HAP-1 (cell line): Measurements from ENCODE around the gene TAF6L.
A peak's percentile ranks its signal among the peaks of the same experiment; 100 is the strongest.

Experiments
- DNase-seq, 2 experiments: peaks; one replicate each; pipeline ENCODE4 v3.0.0-alpha.2; 2016 to 2020; ENCODE audit warnings: low spot score in 2 of 2
- H3K27me3 ChIP-seq: fragments of 250-450 bp; sonication (Bioruptor Pico); 2 replicates; pipeline ENCODE4 v1.5.1; 2020; ENCODE audit warnings: low read depth, mild to moderate bottlenecking, moderate library complexity
- H3K36me3 ChIP-seq: fragments of 250-450 bp; sonication (Bioruptor Pico); replicated peaks from 2 replicates; pipeline ENCODE4 v1.5.1; 2020; ENCODE audit warnings: mild to moderate bottlenecking
- H3K4me1 ChIP-seq: fragments of 250-450 bp; sonication (Bioruptor Pico); 2 replicates; pipeline ENCODE4 v1.5.1; 2020; ENCODE audit warnings: mild to moderate bottlenecking
- H3K4me3 ChIP-seq: fragments of 250-450 bp; sonication (Bioruptor Pico); 2 replicates; pipeline ENCODE4 v1.5.1; 2020; ENCODE audit warnings: mild to moderate bottlenecking, moderate library complexity
- H3K9me3 ChIP-seq: fragments of 250-450 bp; sonication (Bioruptor Pico); 2 replicates; pipeline ENCODE4 v1.5.1; 2020; ENCODE audit warnings: mild to moderate bottlenecking, moderate library complexity
- in situ Hi-C: fragments of 300-500 bp; cut with MboI; formaldehyde crosslinking; loops from 3 replicates; pipeline ENCODE4 v1.14.3; 2020; ENCODE audit warnings: low sequenced_read_pairs, inconsistent platforms, mixed read lengths

Gene TAF6L

GRCh38 chr11:62777389-62777788, 6.2 kb downstream of the TAF6L start:
- DNase-seq: no peak
- H3K9me3 ChIP-seq: no peaks in the 10 kb centered on the region
- H3K4me3 ChIP-seq: no peak overlapping the region
- in situ Hi-C loops: no loop called here
- peaks cover 28% of the 10 kb centered on the region for H3K36me3 ChIP-seq
- H3K27me3 ChIP-seq: no peaks in the 10 kb centered on the region
- H3K4me1 ChIP-seq: no peaks in the 10 kb centered on the region

DNA sequence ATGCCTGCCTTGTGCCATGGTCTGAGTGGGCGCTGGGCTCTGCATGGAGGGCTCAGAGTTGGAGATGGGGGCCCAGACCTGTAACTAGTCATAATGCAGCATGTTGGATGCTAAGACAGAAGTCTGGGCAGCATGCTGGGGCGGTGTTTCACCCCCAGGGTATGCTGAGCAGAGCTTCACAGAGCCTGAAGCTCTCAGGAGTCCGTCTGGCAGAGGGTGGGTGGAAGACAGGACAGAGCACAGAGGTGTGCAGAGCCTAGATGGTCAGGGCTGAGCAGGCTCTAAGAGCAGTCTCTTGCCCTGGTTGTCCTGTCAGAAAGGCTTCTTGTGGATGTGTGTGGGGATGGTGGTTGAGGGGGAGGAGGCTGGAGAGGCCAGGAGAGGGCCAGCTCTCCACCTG, 7.2 kb downstream of the TAF6L start:
- H3K27me3 ChIP-seq: no peaks in the 10 kb centered on the region
- H3K36me3 ChIP-seq: peaks cover 34% of the 10 kb centered on the region
- no peak for DNase-seq
- no peak overlapping the region for H3K4me3 ChIP-seq
- H3K9me3 ChIP-seq: no peaks in the 10 kb centered on the region
- in situ Hi-C loops: no loop called here
- H3K4me1 ChIP-seq: no peaks in the 10 kb centered on the region

DNA sequence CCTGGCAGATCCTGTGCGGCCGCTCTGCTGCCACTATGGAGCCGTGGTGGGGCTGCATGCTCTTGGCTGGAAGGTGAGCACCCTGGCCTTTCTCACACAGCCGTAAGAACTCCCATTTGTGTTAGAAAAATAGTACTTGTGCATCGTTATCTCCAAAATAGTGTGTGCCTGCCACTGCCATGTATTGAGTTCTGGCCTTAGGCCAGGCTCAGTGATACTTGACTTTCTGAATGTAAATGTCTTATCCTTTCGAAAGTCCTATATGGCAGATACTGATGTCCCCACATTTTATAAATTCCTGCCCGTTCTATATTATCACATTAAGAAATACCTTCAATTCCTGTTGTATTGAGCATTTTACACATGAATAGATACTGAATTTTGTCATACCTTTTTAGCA, 11.6 kb downstream of the TAF6L start:
- in situ Hi-C loops: no loop called here
- no peaks in the 10 kb centered on the region for H3K9me3 ChIP-seq
- H3K4me3 ChIP-seq: no peak overlapping the region
- DNase-seq: no peak
- H3K27me3 ChIP-seq: no peaks in the 10 kb centered on the region
- peaks cover 38% of the 10 kb centered on the region for H3K36me3 ChIP-seq
- H3K4me1 ChIP-seq: peaks cover 3% of the 10 kb centered on the region; the same call in 1 of the 2 replicates

DNA sequence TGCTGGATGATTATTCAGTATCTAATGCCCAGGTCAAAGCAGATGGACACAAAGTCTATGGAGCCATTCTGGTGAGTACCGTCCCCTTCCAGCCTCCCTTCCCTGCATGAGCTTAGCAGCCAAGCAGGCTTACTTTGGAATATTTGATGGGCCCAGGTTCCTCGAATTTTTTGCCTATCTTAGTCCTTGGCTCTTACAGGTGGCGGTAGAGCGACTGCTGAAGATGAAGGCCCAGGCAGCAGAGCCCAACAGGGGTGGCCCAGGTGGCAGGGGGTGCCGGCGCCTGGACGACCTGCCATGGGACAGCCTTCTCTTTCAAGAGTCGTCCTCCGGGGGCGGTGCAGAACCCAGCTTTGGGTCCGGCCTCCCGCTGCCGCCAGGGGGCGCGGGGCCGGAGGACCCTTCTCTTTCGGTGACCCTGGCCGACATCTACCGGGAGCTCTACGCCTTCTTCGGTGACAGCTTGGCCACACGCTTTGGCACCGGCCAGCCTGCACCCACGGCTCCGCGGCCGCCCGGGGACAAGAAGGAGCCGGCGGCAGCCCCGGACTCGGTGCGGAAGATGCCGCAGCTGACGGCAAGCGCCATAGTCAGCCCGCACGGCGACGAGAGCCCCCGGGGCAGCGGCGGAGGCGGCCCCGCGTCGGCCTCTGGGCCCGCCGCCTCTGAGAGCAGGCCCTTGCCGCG, 15.3 kb downstream of the TAF6L start:
- H3K36me3 ChIP-seq: peaks cover 48% of the 10 kb centered on the region
- no peaks in the 10 kb centered on the region for H3K27me3 ChIP-seq
- in situ Hi-C loops: no loop called here
- H3K9me3 ChIP-seq: no peaks in the 10 kb centered on the region
- peak overlapping the region; percentile 71 for H3K4me3 ChIP-seq
- H3K4me1 ChIP-seq: peaks cover 9% of the 10 kb centered on the region
- peak; percentile 79 to 92 for DNase-seq

- Histone ChIP-seq H3K9me3 (no peaks in the 10 kb centered on the region), H3K4me1 (peaks cover 9% of the 10 kb centered on the region), H3K27me3 (no peaks in the 10 kb centered on the region), H3K36me3 (peaks cover 48% of the 10 kb centered on the region), H3K4me3 (peak within 1 kb of the TSS; percentile 71)
- in situ Hi-C loops: no loop called here
- DNase-seq: peak; percentile 97 to 99
Observed at GRCh38 chr11:62787005-62787759, 16.0 kb downstream of the TAF6L start, which contains the start of gene TMEM179B. TMEM179B (plus strand) TSS chr11:62787402; CDS start chr11:62787432, 30 bp downstream.

- no peaks in the 10 kb centered on the region for H3K9me3 ChIP-seq
- in situ Hi-C loops: no loop called here
- peaks cover 9% of the 10 kb centered on the region for H3K4me1 ChIP-seq
- H3K27me3 ChIP-seq: no peaks in the 10 kb centered on the region
- peaks cover 52% of the 10 kb centered on the region for H3K36me3 ChIP-seq
- no peak overlapping the region for H3K4me3 ChIP-seq
- DNase-seq: no peak
Observed at GRCh38 chr11:62788991-62789390, 17.8 kb downstream of the TAF6L start.

GRCh38 chr11:62789576-62789975, 18.4 kb downstream of the TAF6L start:
- peaks cover 57% of the 10 kb centered on the region for H3K36me3 ChIP-seq
- H3K27me3 ChIP-seq: no peaks in the 10 kb centered on the region
- in situ Hi-C loops: no loop called here
- H3K4me1 ChIP-seq: peaks cover 9% of the 10 kb centered on the region
- H3K4me3 ChIP-seq: no peak overlapping the region
- no peaks in the 10 kb centered on the region for H3K9me3 ChIP-seq
- DNase-seq: no peak

DNA sequence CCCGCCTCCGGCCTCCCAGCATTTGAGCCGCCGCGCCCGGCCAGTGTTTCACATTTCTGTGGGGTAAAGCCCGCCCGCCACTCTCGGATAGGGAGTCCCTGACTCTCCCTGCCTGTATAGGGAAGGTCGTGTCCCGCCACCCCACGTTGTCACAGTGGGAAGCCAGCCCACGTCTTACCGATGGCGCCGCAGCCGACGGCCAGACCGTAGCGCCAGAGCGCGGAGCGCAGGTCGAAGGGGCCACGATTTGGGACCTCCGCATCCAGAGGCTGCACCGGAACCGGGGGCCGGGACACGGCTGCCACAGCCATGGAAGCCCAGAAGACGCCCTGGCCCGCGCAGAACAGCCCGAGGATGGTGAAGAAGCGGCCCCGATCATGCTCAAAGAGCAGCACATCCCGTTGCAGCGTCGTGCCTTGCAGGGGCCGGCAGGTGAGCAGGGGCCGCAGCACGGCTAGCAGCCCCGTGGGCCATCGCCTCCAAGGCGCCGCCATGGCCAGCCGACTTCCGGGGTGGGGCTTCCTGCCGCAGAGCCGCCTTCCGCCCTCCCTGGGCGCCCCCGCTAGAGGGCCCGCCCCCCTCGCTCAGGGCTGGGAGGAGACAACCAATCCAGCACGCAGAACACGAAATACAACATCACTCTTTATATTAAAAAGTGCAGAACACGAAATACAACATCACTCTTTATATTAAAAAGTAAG, 20.5 kb downstream of the TAF6L start, which contains the start of gene TMEM223:
Gene TMEM223, minus strand, starts transcription at position 506 of the 701 bp plus-strand sequence. Its CDS starts 12 bp downstream, at position 494.
- H3K4me1 ChIP-seq: peaks cover 7% of the 10 kb centered on the region
- in situ Hi-C loops: no loop called here
- H3K4me3 ChIP-seq: peak within 1 kb of the TSS; percentile 87
- DNase-seq: peak; percentile 77 to 93
- H3K27me3 ChIP-seq: no peaks in the 10 kb centered on the region
- H3K36me3 ChIP-seq: peaks cover 72% of the 10 kb centered on the region
- no peaks in the 10 kb centered on the region for H3K9me3 ChIP-seq

GRCh38 chr11:62792202-62792575, 21.0 kb downstream of the TAF6L start:
- Histone ChIP-seq H3K4me3 (peak overlapping the region; percentile 87), H3K36me3 (peaks cover 70% of the 10 kb centered on the region), H3K27me3 (no peaks in the 10 kb centered on the region), H3K4me1 (peaks cover 7% of the 10 kb centered on the region), H3K9me3 (no peaks in the 10 kb centered on the region)
- no peak for DNase-seq
- in situ Hi-C loops: no loop called here

DNA sequence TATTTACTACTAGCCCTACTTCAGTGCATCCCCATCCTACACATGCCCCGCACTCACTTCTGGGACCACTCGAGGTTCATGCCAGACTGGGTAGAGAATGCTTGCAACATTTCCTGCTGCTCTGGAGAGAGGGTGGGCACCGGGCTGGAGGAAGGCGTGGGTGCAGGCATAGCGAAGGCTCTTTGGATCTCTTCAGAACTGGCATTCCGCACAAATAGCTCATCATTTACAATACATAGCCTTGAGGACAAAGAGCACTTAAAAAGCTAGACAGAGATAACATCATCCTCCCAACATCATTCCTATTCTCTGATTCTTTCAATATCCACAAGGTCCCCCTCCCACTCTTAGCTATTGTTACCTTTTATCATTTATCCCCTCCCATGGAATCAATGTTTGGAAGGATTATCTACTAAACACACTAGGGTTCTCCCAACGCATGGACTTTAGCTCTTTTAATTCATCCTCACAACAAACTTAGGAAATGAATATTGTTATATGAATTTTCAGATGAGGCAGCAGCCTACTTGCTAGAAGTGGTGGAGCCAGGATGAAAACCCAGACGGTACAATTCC, 23.1 kb downstream of the TAF6L start:
- no peaks in the 10 kb centered on the region for H3K27me3 ChIP-seq
- in situ Hi-C loops: no loop called here
- DNase-seq: no peak
- H3K4me3 ChIP-seq: no peak overlapping the region
- peaks cover 77% of the 10 kb centered on the region for H3K36me3 ChIP-seq
- no peaks in the 10 kb centered on the region for H3K9me3 ChIP-seq
- peaks cover 3% of the 10 kb centered on the region; the same call in 1 of the 2 replicates for H3K4me1 ChIP-seq

- DNase-seq: no peak
- H3K36me3 ChIP-seq: peaks cover 83% of the 10 kb centered on the region
- in situ Hi-C loops: no loop called here
- H3K4me3 ChIP-seq: no peak overlapping the region
- H3K27me3 ChIP-seq: no peaks in the 10 kb centered on the region
- H3K9me3 ChIP-seq: no peaks in the 10 kb centered on the region
- no peaks in the 10 kb centered on the region for H3K4me1 ChIP-seq
Observed at GRCh38 chr11:62796281-62796680, 25.1 kb downstream of the TAF6L start.

- Histone ChIP-seq H3K27me3 (no peaks in the 10 kb centered on the region), H3K9me3 (no peaks in the 10 kb centered on the region), H3K36me3 (peaks cover 85% of the 10 kb centered on the region), H3K4me3 (no peak overlapping the region), H3K4me1 (no peaks in the 10 kb centered on the region)
- in situ Hi-C loops: no loop called here
- no peak for DNase-seq
Observed at GRCh38 chr11:62799486-62799885, 28.3 kb downstream of the TAF6L start.

- H3K4me3 ChIP-seq: no peak overlapping the region
- peaks cover 69% of the 10 kb centered on the region for H3K36me3 ChIP-seq
- in situ Hi-C loops: no loop called here
- H3K9me3 ChIP-seq: no peaks in the 10 kb centered on the region
- no peaks in the 10 kb centered on the region for H3K27me3 ChIP-seq
- DNase-seq: no peak
- peaks cover 3% of the 10 kb centered on the region for H3K4me1 ChIP-seq
Observed at GRCh38 chr11:62801071-62801470, 29.9 kb downstream of the TAF6L start.
